NOMO-1 treated with dmso at 0.1 percent for 144 hours (cell line): ENCODE data around the gene PHC2.
A peak's percentile ranks its signal among the peaks of the same experiment; 100 is the strongest.

ENCODE experiments used
- DNase-seq: peaks from one replicate; lab custom pipeline; 2025; ENCODE audit not compliant: unreplicated experiment; lab: John Stamatoyannopoulos, UW

The PHC2 gene

GRCh38 chr1:33334081-33334552 lies 96.8 kb downstream of the PHC2 start:
- DNase-seq = no peak

- DNase-seq = no peak
Measured at GRCh38 chr1:33332881-33333280, 98.0 kb downstream of the PHC2 start.

GRCh38 chr1:33332357-33332789 lies 98.5 kb downstream of the PHC2 start:
- DNase-seq = no peak

- no peak for DNase-seq
Measured at GRCh38 chr1:33331444-33332356, 99.2 kb downstream of the PHC2 start.

GRCh38 chr1:33330906-33331305 lies 100.0 kb downstream of the PHC2 start:
- DNase-seq = no peak

- DNase-seq = no peak
Measured at GRCh38 chr1:33330361-33330890, 100.5 kb downstream of the PHC2 start.

- DNase-seq = no peak
Measured at GRCh38 chr1:33329600-33330305, 101.1 kb downstream of the PHC2 start.

- no peak for DNase-seq
Measured at GRCh38 chr1:33328817-33329216, 102.1 kb downstream of the PHC2 start.

- DNase-seq = no peak
Measured at GRCh38 chr1:33327587-33328325, 103.1 kb downstream of the PHC2 start.

GRCh38 chr1:33326785-33327184 lies 104.1 kb downstream of the PHC2 start:
- DNase-seq = peak; percentile 38

GRCh38 chr1:33324677-33325575 lies 106.0 kb downstream of the PHC2 start:
- no peak for DNase-seq

GRCh38 chr1:33323663-33324477 lies 107.0 kb downstream of the PHC2 start:
- no peak for DNase-seq

GRCh38 chr1:33322870-33323585 lies 107.9 kb downstream of the PHC2 start:
- no peak for DNase-seq

- no peak for DNase-seq
Measured at GRCh38 chr1:33322109-33322508, 108.8 kb downstream of the PHC2 start.

GRCh38 chr1:33321178-33321577 lies 109.7 kb downstream of the PHC2 start:
- no peak for DNase-seq

GRCh38 chr1:33320619-33321165 lies 110.2 kb downstream of the PHC2 start, which contains the start of gene A3GALT2:
Gene A3GALT2 (minus strand): TSS chr1:33321098. CDS start chr1:33321098, 0 bp downstream.
- no peak for DNase-seq

GRCh38 chr1:33319949-33320618 lies 110.8 kb downstream of the PHC2 start:
- DNase-seq = no peak
